ENCODE results near the gene SGPL1.

Gene SGPL1

GRCh38 chr10:70928140-70928539 is 112.4 kb downstream of the SGPL1 start:
- no peak for DNase-seq

- no peak for DNase-seq
These were observed 114.7 kb downstream of the SGPL1 start for GRCh38 chr10:70930263-70931000.
